ENCODE measurements around the gene KLF14.
"Not testable (repeated sequence)": the region's sequence is repeated elsewhere in the genome, so short reads cannot be mapped to it uniquely, and the experiment has no call there.

Gene KLF14

GRCh38 chr7:130695840-130696239 is 38.2 kb downstream of the KLF14 start:
- TF ChIP-seq SPI1 (IDR thresholded peaks at IDR 0.05; ENCODE audit: borderline replicate concordance, low read depth) (no peak), CTCF (IDR thresholded peaks at IDR 0.05; ENCODE audit: insufficient read depth, low read length) (peak; percentile 42)
- Histone ChIP-seq H3K4me3 (replicated peaks; ENCODE audit: insufficient read depth, low read length) (no peak overlapping the region), H3K27ac (replicated peaks) (no peak overlapping the region), H3K27me3 (ENCODE audit: insufficient read depth, poor library complexity, severe bottlenecking) (no peaks in the 10 kb centered on the region)
- DNase-seq (ENCODE audit: low read depth in 1 of 2, low spot score in 1 of 2): peak in 1 of 2 experiments; percentile 12

GRCh38 chr7:130692396-130692795 is 41.6 kb downstream of the KLF14 start:
- not testable (repeated sequence) for H3K27ac ChIP-seq (replicated peaks); DNase-seq (ENCODE audit: low read depth in 1 of 2, low spot score in 1 of 2); H3K4me3 ChIP-seq (replicated peaks; ENCODE audit: insufficient read depth, low read length); H3K27me3 ChIP-seq (ENCODE audit: insufficient read depth, poor library complexity, severe bottlenecking)

GRCh38 chr7:130689683-130690082 is 44.3 kb downstream of the KLF14 start:
- Histone ChIP-seq H3K27ac (replicated peaks) (no peak overlapping the region), H3K27me3 (ENCODE audit: insufficient read depth, poor library complexity, severe bottlenecking) (no peaks in the 10 kb centered on the region), H3K4me3 (replicated peaks; ENCODE audit: insufficient read depth, low read length) (no peak overlapping the region)
- TF ChIP-seq CTCF (IDR thresholded peaks at IDR 0.05; ENCODE audit: insufficient read depth, low read length) (no peak), SPI1 (IDR thresholded peaks at IDR 0.05; ENCODE audit: borderline replicate concordance, low read depth) (no peak), GABPA (IDR thresholded peaks at IDR 0.05; ENCODE audit: low read depth) (no peak)
- DNase-seq (ENCODE audit: low read depth in 1 of 2, low spot score in 1 of 2): no peak

- no peak overlapping the region for H3K27ac ChIP-seq (replicated peaks)
- H3K27me3 ChIP-seq (ENCODE audit: insufficient read depth, poor library complexity, severe bottlenecking): no peaks in the 10 kb centered on the region
- DNase-seq (ENCODE audit: low read depth in 1 of 2, low spot score in 1 of 2): no peak
- H3K4me3 ChIP-seq (replicated peaks; ENCODE audit: insufficient read depth, low read length): no peak overlapping the region
- TF ChIP-seq GABPA (IDR thresholded peaks at IDR 0.05; ENCODE audit: low read depth) (no peak), REST (IDR thresholded peaks at IDR 0.05; ENCODE audit: insufficient replicate concordance, low read depth) (no peak), CTCF (IDR thresholded peaks at IDR 0.05; ENCODE audit: insufficient read depth, low read length) (no peak), POLR2AphosphoS5 (IDR thresholded peaks at IDR 0.05; ENCODE audit: low read depth) (no peak), SPI1 (IDR thresholded peaks at IDR 0.05; ENCODE audit: borderline replicate concordance, low read depth) (no peak)
Measured at GRCh38 chr7:130683026-130683425, 51.0 kb downstream of the KLF14 start.

All from HL-60 (cell line).